SK-N-MC (cell line): ENCODE measurements around the gene SIX2.

Source experiments
- DNase-seq: peaks from one replicate; pipeline ENCODE4 v3.0.0-alpha.2; 2011; ENCODE audit warnings: low read depth, low spot score
- H3K27ac ChIP-seq: fragments of 200-600 bp; sonication (generic); 2 replicates; pipeline ENCODE4 v1.5.1; 2016; ENCODE audit warnings: mixed run types
- H3K36me3 ChIP-seq: fragments of 200-600 bp; sonication (generic); 2 replicates; pipeline ENCODE4 v1.6.1; 2017; ENCODE audit warnings: antibody characterized with exemption, low read length, mixed read lengths; ENCODE audit not compliant: insufficient read depth
- H3K4me3 ChIP-seq: fragments of 200-600 bp; sonication (generic); 2 replicates; pipeline ENCODE4 v1.5.1; 2016
- H3K9ac ChIP-seq: fragments of 200-600 bp; sonication (generic); 2 replicates; pipeline ENCODE4 v1.8.0; 2017; ENCODE audit warnings: mixed run types, mixed read lengths; ENCODE audit not compliant: insufficient read length
- H3K9me3 ChIP-seq: fragments of 200-600 bp; sonication (generic); 2 replicates; pipeline ENCODE4 v1.6.1; 2017; ENCODE audit warnings: low read depth, mild to moderate bottlenecking, antibody characterized with exemption, low read length, moderate library complexity, mixed read lengths
- EZH2 ChIP-seq: fragments of 200-600 bp; sonication (generic); IDR thresholded peaks from one replicate; pipeline ENCODE4 v1.6.1; 2017; ENCODE audit warnings: antibody characterized with exemption
- FOXP2 ChIP-seq: optimal IDR thresholded peaks from 2 replicates; pipeline ENCODE3; 2011; ENCODE audit warnings: mild to moderate bottlenecking, moderate library complexity; ENCODE audit not compliant: insufficient read depth; ENCODE audit errors: extremely low read length, control extremely low read depth
- POLR2AphosphoS5 ChIP-seq: IDR thresholded peaks from 2 replicates; pipeline ENCODE4 v1.6.1; 2012; ENCODE audit warnings: mild to moderate bottlenecking, low read depth, low read length, borderline replicate concordance

SIX2 gene

DNA sequence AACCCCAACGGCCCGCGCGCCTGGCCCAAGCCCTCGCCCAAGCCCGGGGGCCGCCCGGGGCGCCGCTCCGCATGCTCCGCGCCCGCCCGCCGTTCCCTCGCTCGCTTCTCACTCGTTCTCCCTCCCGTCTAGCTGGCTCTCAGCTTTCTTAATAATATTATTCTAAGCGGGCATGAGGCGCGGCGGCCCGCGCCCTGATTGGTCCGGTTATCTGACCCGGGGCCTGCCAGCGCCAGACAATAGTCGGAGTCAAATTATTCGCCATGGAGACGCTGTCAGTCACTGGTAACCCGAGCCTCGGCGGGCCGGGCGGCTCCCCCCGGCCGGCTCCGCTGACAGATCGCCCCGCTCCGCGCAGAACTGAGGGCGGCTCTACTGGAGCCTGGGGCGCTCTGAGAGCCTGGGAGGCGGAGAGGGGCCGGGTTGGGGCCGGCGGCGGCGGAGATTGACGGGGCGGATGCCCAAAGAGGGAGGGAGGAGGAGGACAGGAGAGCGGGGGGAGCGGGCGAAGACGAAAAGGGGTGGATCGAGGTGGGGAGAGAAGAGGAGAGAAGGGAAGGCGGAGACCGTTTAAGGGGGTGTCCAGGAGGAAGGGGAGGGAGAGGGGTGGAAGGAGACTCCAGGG lies at the start of gene SIX2:
SIX2 (minus strand) TSS at position 150 of the 625 bp plus-strand sequence. CDS start 342 bp downstream, outside the sequence.
- TF ChIP-seq FOXP2 = no peak
- no peak for TF ChIP-seq POLR2AphosphoS5
- no peak for TF ChIP-seq EZH2
- DNase-seq = peak; percentile 16
- peak within 1 kb of the TSS; percentile 72 for H3K4me3 ChIP-seq
- no peak within 1 kb of the TSS for H3K27ac ChIP-seq
- no peaks in the 10 kb centered on the region for H3K9me3 ChIP-seq
- no peak within 1 kb of the TSS for H3K9ac ChIP-seq
- H3K36me3 ChIP-seq = no peaks in the 10 kb centered on the region

DNA sequence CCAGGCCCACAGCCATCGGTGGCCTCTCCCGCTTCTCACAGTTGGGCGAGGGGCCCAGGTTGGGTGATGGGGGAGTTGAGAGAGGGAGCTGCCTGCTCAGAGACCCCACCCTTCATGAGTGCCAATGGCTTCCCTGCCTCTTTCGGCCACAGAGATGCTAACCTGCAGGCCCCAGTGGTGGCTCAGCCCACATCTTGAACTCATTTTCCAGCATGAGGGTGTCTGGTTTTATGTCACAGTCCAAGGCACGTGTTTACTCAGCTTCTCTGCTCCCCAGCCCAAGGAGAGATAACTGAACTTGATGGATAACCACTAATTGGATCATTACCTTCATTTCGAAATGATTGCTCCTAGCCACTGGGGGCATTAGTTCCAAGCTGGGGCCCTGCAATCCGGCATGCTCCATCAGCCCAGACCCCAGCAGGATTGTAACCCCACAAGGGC lies 45.9 kb upstream of the SIX2 start:
- DNase-seq = no peak
- Histone ChIP-seq H3K4me3 (no peak overlapping the region), H3K9me3 (no peaks in the 10 kb centered on the region), H3K9ac (no peak overlapping the region), H3K27ac (no peak overlapping the region), H3K36me3 (no peaks in the 10 kb centered on the region)
- TF ChIP-seq POLR2AphosphoS5 = no peak
- no peak for TF ChIP-seq FOXP2
- TF ChIP-seq EZH2 = no peak

DNA sequence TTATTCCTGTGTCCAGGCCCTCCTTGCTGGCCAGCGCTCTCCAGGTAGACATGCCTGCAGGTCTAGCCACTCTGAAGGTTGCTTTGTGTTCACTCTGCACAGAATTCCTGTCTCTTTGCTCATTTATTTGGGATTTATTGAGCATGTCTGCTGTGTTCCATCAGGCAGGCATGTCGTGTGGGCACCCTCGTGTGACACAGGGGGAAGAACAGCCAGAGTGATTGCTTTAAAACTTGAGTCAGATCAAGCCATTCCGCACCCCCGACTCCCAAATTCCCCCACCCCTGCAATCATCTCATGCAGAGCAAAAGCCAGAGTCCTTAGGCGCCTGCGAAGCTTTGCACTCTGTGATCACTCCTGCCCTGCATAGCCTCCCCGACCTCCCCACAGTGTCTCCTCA lies 44.7 kb upstream of the SIX2 start:
- H3K27ac ChIP-seq = no peak overlapping the region
- TF ChIP-seq FOXP2 = no peak
- TF ChIP-seq EZH2 = no peak
- no peak for TF ChIP-seq POLR2AphosphoS5
- no peaks in the 10 kb centered on the region for H3K9me3 ChIP-seq
- no peak overlapping the region for H3K9ac ChIP-seq
- no peaks in the 10 kb centered on the region for H3K36me3 ChIP-seq
- DNase-seq = no peak
- no peak overlapping the region for H3K4me3 ChIP-seq

DNA sequence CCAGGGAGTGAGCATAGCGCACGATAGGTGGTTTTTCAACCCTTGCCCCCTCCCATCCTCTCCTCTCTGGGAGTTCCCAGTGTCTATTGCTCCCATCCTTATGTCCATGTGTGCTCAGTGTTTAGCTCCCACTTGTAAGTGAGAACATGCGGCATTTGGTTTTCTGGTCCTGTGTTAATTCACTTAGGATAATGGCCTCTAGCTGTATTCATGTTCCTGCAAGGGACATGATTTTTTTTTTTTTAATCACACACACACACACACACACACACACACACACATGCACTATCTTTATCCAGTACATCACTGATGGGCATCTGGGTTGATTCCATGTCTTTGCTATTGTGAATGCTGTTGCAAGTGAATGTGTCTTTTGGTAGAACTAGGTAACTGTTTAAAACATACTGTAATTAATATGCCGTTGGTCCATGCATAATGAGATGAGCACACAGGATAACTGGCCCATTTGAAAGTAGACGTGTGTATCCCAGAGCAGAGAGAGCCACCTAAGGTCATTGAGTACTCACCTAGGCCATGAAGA lies 43.2 kb upstream of the SIX2 start:
- no peak for DNase-seq
- Histone ChIP-seq H3K9me3 (no peaks in the 10 kb centered on the region), H3K36me3 (no peaks in the 10 kb centered on the region), H3K27ac (no peak overlapping the region), H3K4me3 (no peak overlapping the region), H3K9ac (no peak overlapping the region)
- TF ChIP-seq FOXP2 = no peak
- TF ChIP-seq POLR2AphosphoS5 = no peak
- no peak for TF ChIP-seq EZH2

DNA sequence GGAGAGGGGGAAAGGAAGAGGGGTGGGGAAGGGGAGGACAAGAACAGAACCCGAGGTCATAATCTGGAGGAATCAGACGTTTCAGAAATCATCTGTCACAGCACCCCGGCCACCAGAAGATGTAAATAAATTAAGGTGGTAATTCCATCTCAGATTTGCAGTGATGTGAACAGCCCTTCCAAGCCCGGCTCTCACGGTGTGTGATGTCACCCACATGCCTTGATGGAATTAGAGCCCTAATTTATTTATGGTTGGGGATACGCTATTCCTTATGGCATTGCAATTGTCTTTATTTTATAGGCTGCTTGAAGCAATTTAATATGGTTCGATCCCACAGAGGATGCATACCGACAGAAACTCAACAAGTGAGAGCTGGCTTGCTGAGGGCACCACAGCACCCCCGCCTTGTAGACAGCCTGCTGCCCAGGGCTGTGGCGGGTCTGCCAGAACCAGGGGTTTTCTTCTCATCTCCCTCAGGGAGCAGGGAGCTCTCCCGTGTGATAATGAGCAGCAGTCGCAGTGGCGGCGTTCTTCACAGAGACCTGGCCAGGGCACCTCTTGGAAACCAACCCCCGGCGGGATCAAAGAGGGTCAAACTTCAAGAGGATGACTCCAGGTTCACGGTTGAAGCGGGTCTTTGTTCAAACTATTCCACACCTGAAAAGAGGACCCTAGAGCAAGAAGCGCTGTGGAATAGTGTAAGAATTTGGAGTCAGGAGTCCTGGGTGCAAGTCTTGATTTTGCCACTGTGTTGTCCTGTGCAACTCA lies 40.5 kb upstream of the SIX2 start:
- no peak overlapping the region for H3K27ac ChIP-seq

DNA sequence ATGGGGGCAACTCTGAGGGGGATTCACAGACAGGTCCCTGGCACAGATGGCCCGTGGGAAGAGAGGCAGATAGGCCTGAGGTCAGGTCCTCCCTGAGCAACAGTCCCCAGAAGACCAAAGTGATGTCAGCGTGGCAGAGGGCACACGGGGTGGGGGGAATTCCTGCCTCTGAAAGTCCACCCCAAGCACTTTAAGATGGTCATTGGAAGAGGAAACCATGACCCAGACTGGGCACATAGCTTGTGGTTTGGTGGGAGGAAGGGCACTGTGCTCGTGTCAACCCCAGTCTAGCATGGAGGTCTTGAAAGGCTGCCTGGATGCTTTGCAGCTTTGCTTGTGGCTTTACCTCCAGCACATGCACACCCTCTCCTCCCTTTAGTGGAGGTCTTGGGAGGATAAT lies 38.0 kb upstream of the SIX2 start:
- no peak overlapping the region for H3K9ac ChIP-seq
- no peak for DNase-seq
- no peaks in the 10 kb centered on the region for H3K36me3 ChIP-seq
- H3K9me3 ChIP-seq = no peaks in the 10 kb centered on the region
- TF ChIP-seq FOXP2 (no peak), POLR2AphosphoS5 (no peak), EZH2 (no peak)
- no peak overlapping the region for H3K4me3 ChIP-seq
- no peak overlapping the region for H3K27ac ChIP-seq

More for the DNA sequence above, 40.5 kb upstream of the SIX2 start:
- DNase-seq = no peak
- no peak overlapping the region for H3K4me3 ChIP-seq
- TF ChIP-seq POLR2AphosphoS5 (no peak), EZH2 (no peak), FOXP2 (no peak)
- no peaks in the 10 kb centered on the region for H3K9me3 ChIP-seq
- no peak overlapping the region for H3K9ac ChIP-seq
- no peaks in the 10 kb centered on the region for H3K36me3 ChIP-seq

DNA sequence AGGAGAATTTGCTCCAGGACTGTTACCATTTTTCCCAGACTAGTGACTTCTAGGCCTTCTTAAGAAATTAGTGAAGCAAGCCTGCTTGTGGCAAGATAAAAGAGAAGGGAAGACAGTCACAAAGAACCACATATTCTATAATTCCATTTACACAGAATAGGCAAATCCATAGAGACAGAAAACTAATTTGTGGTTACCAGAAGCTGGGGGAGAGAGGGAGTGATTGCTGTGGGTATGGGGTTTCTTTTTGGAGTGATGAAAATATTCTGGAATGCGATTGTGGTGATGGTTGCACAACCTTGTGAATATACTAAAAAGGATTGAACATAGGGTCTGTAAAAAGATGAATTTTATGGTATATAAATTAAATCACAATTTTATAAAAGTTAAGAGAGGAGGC lies 37.5 kb upstream of the SIX2 start:
- TF ChIP-seq FOXP2 (no peak), POLR2AphosphoS5 (no peak), EZH2 (no peak)
- Histone ChIP-seq H3K36me3 (no peaks in the 10 kb centered on the region), H3K9ac (no peak overlapping the region), H3K27ac (no peak overlapping the region), H3K4me3 (no peak overlapping the region), H3K9me3 (no peaks in the 10 kb centered on the region)
- peak; percentile 50 for DNase-seq

DNA sequence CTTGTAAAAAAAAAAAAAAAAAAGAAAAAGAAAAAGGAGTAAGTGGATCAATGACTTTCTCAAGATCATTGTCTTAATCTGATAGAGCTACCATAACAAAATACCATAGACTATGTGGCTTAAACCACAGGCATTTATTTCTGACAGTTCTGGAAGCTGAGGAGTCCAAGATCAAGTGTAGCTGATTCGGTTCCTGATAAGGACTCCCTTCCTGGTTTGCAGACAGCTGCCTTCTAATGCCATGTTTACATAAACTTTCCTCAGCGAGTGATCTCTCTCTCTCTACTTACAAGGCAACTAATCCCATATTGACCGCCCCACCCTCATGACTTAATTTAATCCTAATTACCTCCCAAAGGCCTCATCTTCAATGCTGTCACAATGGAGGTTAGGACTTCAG lies 36.5 kb upstream of the SIX2 start:
- Histone ChIP-seq H3K27ac (no peak overlapping the region), H3K36me3 (no peaks in the 10 kb centered on the region), H3K9ac (no peak overlapping the region), H3K4me3 (no peak overlapping the region), H3K9me3 (no peaks in the 10 kb centered on the region)
- no peak for TF ChIP-seq EZH2
- no peak for TF ChIP-seq FOXP2
- TF ChIP-seq POLR2AphosphoS5 = no peak
- no peak for DNase-seq

DNA sequence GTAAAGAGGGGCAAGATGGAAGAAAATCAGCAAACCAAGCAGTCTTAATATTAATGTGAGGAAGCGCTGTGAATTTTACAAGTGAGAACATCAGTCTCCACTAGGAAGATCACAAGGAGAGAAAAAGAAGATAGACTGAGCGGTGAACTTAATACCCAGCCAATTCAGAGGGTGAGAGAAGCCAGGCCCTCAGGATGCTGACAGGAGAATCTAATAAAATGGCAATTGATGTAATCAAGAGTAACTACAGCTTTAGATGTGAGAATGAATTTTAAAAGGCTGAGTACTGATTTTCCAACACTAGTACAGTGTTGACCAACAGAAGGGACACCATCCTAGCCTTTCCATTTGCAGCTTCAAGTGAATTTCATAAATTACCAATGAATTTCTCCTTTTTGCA lies 35.7 kb upstream of the SIX2 start:
- Histone ChIP-seq H3K9ac (no peak overlapping the region), H3K36me3 (no peaks in the 10 kb centered on the region), H3K4me3 (no peak overlapping the region), H3K27ac (no peak overlapping the region), H3K9me3 (no peaks in the 10 kb centered on the region)
- no peak for TF ChIP-seq POLR2AphosphoS5
- no peak for TF ChIP-seq FOXP2
- no peak for TF ChIP-seq EZH2
- DNase-seq = no peak
